PC-9 (cell line): Measurements from ENCODE around the gene PCDHGA5. TPM values are rescaled to one million over a fixed set of nuclear protein-coding genes. Genes with fewer than 3 reads are reported as not detected.
"Not testable (repeated sequence)": the region's sequence is repeated elsewhere in the genome, so short reads cannot be mapped to it uniquely, and the experiment has no call there.

Experiments used
- Bru-seq: library from RNA; stranded (reverse); fragments of 400-500 nt; gene quantifications from one replicate; lab custom pipeline; 2021; lab: Mats Ljungman, UMichigan
- BruChase-seq, 2 experiments: library from RNA; stranded (reverse); fragments of 400-500 nt; gene quantifications; one replicate each; lab custom pipeline; 2021; lab: Mats Ljungman, UMichigan
- BruUV-seq: library from RNA; stranded (reverse); fragments of 400-500 nt; replicated peaks from 2 replicates; lab custom pipeline; 2021; lab: Mats Ljungman, UMichigan
- CTCF ChIA-PET: fragments of 300-600 bp; sonication (Branson Sonifier 250); formaldehyde crosslinking; loops from one replicate; lab custom pipeline; 2022; ENCODE audit warnings: antibody characterized with exemption; lab: Charles Lee
- POLR2A ChIA-PET: fragments of 300-600 bp; sonication (Branson Sonifier 250); formaldehyde crosslinking; loops from one replicate; lab custom pipeline; 2022; ENCODE audit warnings: antibody characterized with exemption; ENCODE audit not compliant: unreplicated experiment; lab: Charles Lee
- DNase-seq, 2 experiments: peaks; one replicate each; pipeline versions ENCODE4 v3.0.0 to v3.0.0-alpha.2; 2015 to 2022; ENCODE audit warnings: mixed read lengths in 1 of 2
- H2AFZ ChIP-seq: fragments of 200-600 bp; sonication (generic); 2 replicates; pipeline ENCODE4 v1.8.1; 2017; ENCODE audit warnings: antibody characterized with exemption
- H3F3A ChIP-seq: fragments of 200-600 bp; sonication (generic); 2 replicates; pipeline ENCODE4 v1.8.1; 2017; ENCODE audit warnings: antibody characterized with exemption, mild to moderate bottlenecking, low read depth; ENCODE audit not compliant: insufficient read depth
- H3K27ac ChIP-seq: fragments of 200-600 bp; sonication (generic); 2 replicates; pipeline ENCODE4 v1.6.1; 2016; ENCODE audit warnings: mixed run types
- H3K27me3 ChIP-seq: fragments of 200-600 bp; sonication (generic); 2 replicates; pipeline ENCODE4 v1.6.1; 2016; ENCODE audit warnings: low read depth, mixed run types; ENCODE audit not compliant: insufficient read depth
- H3K36me3 ChIP-seq: fragments of 200-600 bp; sonication (generic); 2 replicates; pipeline ENCODE4 v1.6.1; 2016; ENCODE audit warnings: low read depth, mixed run types
- H3K4me1 ChIP-seq: fragments of 200-600 bp; sonication (generic); replicated peaks from 2 replicates; pipeline ENCODE4 v1.6.1; 2016; ENCODE audit warnings: mixed run types; ENCODE audit not compliant: insufficient read depth
- H3K4me2 ChIP-seq: fragments of 200-600 bp; sonication (generic); 2 replicates; pipeline ENCODE4 v1.6.1; 2017; ENCODE audit warnings: mixed run types
- H3K4me3 ChIP-seq: fragments of 200-600 bp; sonication (generic); 2 replicates; pipeline ENCODE4 v1.6.1; 2016; ENCODE audit warnings: mixed run types
- H3K79me2 ChIP-seq: fragments of 200-600 bp; sonication (generic); 2 replicates; pipeline ENCODE4 v1.6.1; 2017; ENCODE audit warnings: low read depth, mixed run types
- H3K9me2 ChIP-seq: fragments of 200-600 bp; sonication (generic); 2 replicates; pipeline ENCODE4 v1.8.1; 2017; ENCODE audit warnings: mild to moderate bottlenecking; ENCODE audit not compliant: insufficient read depth
- H3K9me3 ChIP-seq: fragments of 200-600 bp; sonication (generic); 2 replicates; pipeline ENCODE4 v1.8.1; 2016; ENCODE audit warnings: low read depth; ENCODE audit not compliant: insufficient read depth
- H4K20me1 ChIP-seq: fragments of 200-600 bp; sonication (generic); 2 replicates; pipeline ENCODE4 v1.8.1; 2017; ENCODE audit not compliant: insufficient read depth
- EZH2 ChIP-seq: fragments of 200-600 bp; sonication (generic); IDR thresholded peaks from 2 replicates; pipeline ENCODE4 v1.8.0; 2017; ENCODE audit warnings: antibody characterized with exemption, low read depth
- intact Hi-C: fragments of 100-400 bp; cut with micrococcal nuclease; formaldehyde crosslinking; loops from one replicate; pipeline ENCODE4 v1.10.0; 2022; ENCODE audit not compliant: unreplicated experiment
- long read RNA-seq: library from polyadenylated mRNA; stranded (forward); transcript quantifications from one replicate; pipeline ENCODE4 v2.0.0, GENCODE V29; 2022
- total RNA-seq: library from RNA; stranded (reverse); gene quantifications from 2 replicates; pipeline ENCODE4 v1.2.3, GENCODE V29; 2021
- TF ChIP-seq, protein P1 (sequence below): fragments of 200-600 bp; sonication (generic); conservative IDR thresholded peaks from 2 replicates; pipeline ENCODE4 v1.6.1; 2017; ENCODE audit warnings: mixed run types, antibody characterized with exemption, mild to moderate bottlenecking, moderate library complexity

PCDHGA5 gene
- total RNA-seq (0.13 and 0.20 TPM in 2 replicates), Bru-seq, nascent RNA (percentile 18 among the genes with signal in this experiment), BruChase-seq, experiment 1, labeled RNA remaining after a 2-hour chase (percentile 12 among the genes with signal in this experiment), BruChase-seq, experiment 2, labeled RNA remaining after a 6-hour chase (percentile 9 among the genes with signal in this experiment)
- long read RNA-seq, result 0 reads

DNA sequence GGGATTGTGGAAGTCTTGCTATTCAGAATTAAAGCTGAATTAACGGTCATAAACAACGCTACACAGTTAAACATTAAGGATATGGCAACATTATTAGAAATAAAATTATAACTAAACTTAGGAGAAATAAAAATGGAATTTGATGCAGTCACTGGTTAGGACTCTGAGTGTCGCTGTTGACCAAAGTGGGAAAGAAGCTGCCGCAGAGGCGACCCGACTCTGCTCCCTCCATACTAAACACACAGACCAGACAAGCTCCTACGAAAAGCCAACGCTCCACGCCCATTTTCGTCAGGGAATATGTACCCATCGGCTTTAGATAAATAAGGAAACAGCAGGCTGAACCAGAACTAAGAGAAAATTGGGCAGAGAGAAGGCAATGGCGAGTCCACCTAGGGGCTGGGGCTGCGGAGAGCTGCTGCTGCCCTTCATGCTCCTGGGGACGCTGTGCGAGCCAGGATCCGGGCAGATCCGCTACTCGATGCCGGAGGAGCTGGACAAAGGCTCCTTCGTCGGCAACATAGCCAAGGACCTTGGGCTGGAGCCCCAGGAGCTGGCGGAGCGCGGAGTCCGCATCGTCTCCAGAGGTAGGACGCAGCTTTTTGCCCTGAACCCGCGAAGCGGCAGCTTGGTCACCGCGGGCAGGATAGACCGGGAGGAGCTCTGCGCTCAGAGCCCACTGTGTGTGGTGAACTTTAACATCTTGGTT is at the start of gene PCDHGA5:
TSS of gene PCDHGA5 (plus strand) at position 211 of the 709 bp plus-strand sequence. CDS start at position 380, 169 bp downstream.
- peaks cover 12% of the 10 kb centered on the region; the same call in 1 of the 2 replicates for H3K9me3 ChIP-seq
- no peak within 1 kb of the TSS for H3K4me3 ChIP-seq
- no TSS peak for BruUV-seq
- no peaks in the 10 kb centered on the region for H3F3A ChIP-seq
- POLR2A ChIA-PET, result no interaction called here
- no peaks in the 10 kb centered on the region for H3K36me3 ChIP-seq
- TF ChIP-seq, protein P1, sequence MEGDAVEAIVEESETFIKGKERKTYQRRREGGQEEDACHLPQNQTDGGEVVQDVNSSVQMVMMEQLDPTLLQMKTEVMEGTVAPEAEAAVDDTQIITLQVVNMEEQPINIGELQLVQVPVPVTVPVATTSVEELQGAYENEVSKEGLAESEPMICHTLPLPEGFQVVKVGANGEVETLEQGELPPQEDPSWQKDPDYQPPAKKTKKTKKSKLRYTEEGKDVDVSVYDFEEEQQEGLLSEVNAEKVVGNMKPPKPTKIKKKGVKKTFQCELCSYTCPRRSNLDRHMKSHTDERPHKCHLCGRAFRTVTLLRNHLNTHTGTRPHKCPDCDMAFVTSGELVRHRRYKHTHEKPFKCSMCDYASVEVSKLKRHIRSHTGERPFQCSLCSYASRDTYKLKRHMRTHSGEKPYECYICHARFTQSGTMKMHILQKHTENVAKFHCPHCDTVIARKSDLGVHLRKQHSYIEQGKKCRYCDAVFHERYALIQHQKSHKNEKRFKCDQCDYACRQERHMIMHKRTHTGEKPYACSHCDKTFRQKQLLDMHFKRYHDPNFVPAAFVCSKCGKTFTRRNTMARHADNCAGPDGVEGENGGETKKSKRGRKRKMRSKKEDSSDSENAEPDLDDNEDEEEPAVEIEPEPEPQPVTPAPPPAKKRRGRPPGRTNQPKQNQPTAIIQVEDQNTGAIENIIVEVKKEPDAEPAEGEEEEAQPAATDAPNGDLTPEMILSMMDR, result no peak
- TF ChIP-seq EZH2, result no peak
- no peak within 1 kb of the TSS for H3K4me2 ChIP-seq
- H3K27ac ChIP-seq, result no peak within 1 kb of the TSS
- H3K79me2 ChIP-seq, result no peaks in the 10 kb centered on the region
- H2AFZ ChIP-seq, result no peak within 1 kb of the TSS
- CTCF ChIA-PET, result no interaction called here
- peaks cover 36% of the 10 kb centered on the region for H3K27me3 ChIP-seq
- intact Hi-C loops, result no loop called here
- H4K20me1 ChIP-seq, result no peaks in the 10 kb centered on the region
- no peak for DNase-seq
- H3K9me2 ChIP-seq, result no peaks in the 10 kb centered on the region
- no peaks in the 10 kb centered on the region for H3K4me1 ChIP-seq

DNA sequence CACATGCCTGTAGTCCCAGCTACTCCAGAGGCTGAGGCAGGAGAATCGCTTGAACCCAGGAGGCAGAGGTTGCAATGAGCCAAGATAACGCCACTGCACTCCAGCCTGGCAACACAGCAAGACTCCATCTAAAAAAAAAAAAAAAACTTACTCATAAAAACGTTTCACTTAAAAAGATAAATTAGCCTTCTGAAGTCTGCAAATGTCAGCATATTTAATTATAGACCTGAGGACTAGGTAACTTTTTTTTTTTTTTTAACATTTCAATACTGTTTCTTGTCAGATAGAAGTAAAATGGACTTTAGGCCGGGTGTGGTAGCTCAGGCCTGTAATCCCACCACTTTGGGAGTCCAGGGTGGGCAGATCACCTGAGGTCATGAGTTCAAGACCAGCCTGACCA is 47.0 kb upstream of the PCDHGA5 start:
- H2AFZ ChIP-seq, H3K4me1 ChIP-seq, H3K27me3 ChIP-seq, H3K9me2 ChIP-seq, H3K27ac ChIP-seq, CTCF ChIA-PET, BruUV-seq, DNase-seq, H4K20me1 ChIP-seq, POLR2A ChIA-PET, H3K4me3 ChIP-seq, intact Hi-C loops, H3K4me2 ChIP-seq: not testable (repeated sequence)
- Histone ChIP-seq H3K79me2 (peaks cover 25% of the 10 kb centered on the region), H3K36me3 (peaks cover 29% of the 10 kb centered on the region), H3F3A (peaks cover 45% of the 10 kb centered on the region), H3K9me3 (peaks cover 54% of the 10 kb centered on the region)

DNA sequence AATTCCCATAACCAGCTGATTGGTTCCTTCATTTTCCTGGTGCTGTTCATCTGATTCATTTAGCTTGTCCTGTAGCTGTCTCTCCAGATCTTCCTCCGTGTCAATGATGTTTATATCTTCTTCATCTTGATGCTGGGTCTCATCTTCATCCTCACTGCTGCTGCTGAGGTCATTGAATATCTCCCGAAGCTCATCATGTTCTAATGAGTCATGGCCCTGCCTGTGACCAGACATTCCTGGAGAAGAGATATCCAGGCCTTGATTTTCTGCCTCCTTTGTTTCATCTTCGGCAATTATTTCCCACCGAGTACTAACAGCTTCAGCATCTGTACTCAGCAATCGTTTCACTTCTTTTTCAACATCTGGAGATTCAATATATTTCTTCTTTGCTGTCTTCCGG is 44.8 kb upstream of the PCDHGA5 start:
- H4K20me1 ChIP-seq, result no peaks in the 10 kb centered on the region
- peaks cover 45% of the 10 kb centered on the region for H3F3A ChIP-seq
- POLR2A ChIA-PET, result no interaction called here
- intact Hi-C loops, result no loop called here
- TF ChIP-seq EZH2, result no peak
- TF ChIP-seq, protein P1, result no peak
- CTCF ChIA-PET, result interaction anchor here (0.5 kb wide), 1 partner anchor 191 kb away, joined by 5 read pairs; no protein-coding TSS in a partner anchor
- H3K9me3 ChIP-seq, result peaks cover 56% of the 10 kb centered on the region
- H3K4me3 ChIP-seq, result peak overlapping the region; percentile 89
- H2AFZ ChIP-seq, result no peak overlapping the region
- no TSS peak for BruUV-seq
- 0 out of 2 replicates have a peak, but pooled peaks cover 5% of the 10 kb centered on the region for H3K4me1 ChIP-seq
- H3K9me2 ChIP-seq, result no peaks in the 10 kb centered on the region
- DNase-seq, result no peak
- H3K27me3 ChIP-seq, result 0 out of 2 replicates have a peak, but pooled peaks cover 6% of the 10 kb centered on the region
- H3K36me3 ChIP-seq, result peaks cover 29% of the 10 kb centered on the region
- peak overlapping the region; percentile 76; the same call in 1 of the 2 replicates for H3K4me2 ChIP-seq
- H3K27ac ChIP-seq, result no peak overlapping the region
- peaks cover 25% of the 10 kb centered on the region for H3K79me2 ChIP-seq
